Right ventricle myocardium inferior (tissue), 1 donor: Measurements from ENCODE around the gene PLB1. TPM values are rescaled to one million over a fixed set of nuclear protein-coding genes. Genes with fewer than 3 reads are reported as not detected.

ENCODE experiments used
- ATAC-seq: fragments of 200-7000 bp; cut with Tn5 transposase; one replicate; pipeline ENCODE4 v1.9.1; 2020; ENCODE audit warnings: mild to moderate bottlenecking, moderate library complexity
- DNase-seq: peaks from one replicate; pipeline ENCODE4 v3.0.0; 2021; ENCODE audit errors: missing footprints
- intact Hi-C: fragments of 100-400 bp; cut with DNase I; formaldehyde crosslinking; loops from one replicate; pipeline ENCODE4 v1.11.0; 2022
- long read RNA-seq: library from polyadenylated mRNA; unstranded; transcript quantifications from one replicate; pipeline ENCODE4 v2.0.0, GENCODE V29; 2021
- total RNA-seq: library from RNA; stranded (reverse); fragmentation: NEBNext Ultra II Directional; extraction: Animal tissue kit (Norgen Biotek cat#: 25700); gene quantifications from one replicate; pipeline ENCODE4 v1.2.1, GENCODE V29; 2021
- donor health status: DM: no; HTN: yes; CAD: no; lungs with severe emphysema.

Gene PLB1
- 3.0 TPM for total RNA-seq
- long read RNA-seq, partial matches to known transcripts, result 0 of 2 reads
- long read RNA-seq, other reads (novel, unspliced or antisense), result 2 of 2 reads

GRCh38 chr2:28495551-28496250 is at the start of gene PLB1:
TSS of gene PLB1 (plus strand) at chr2:28496060. CDS start at chr2:28496115, 55 bp downstream.
- no peak for ATAC-seq
- intact Hi-C loops, result no loop called here
- no peak for DNase-seq

GRCh38 chr2:28446531-28446930 is 49.3 kb upstream of the PLB1 start:
- intact Hi-C loops, result no loop called here
- ATAC-seq (no peak), DNase-seq (no peak)

- DNase-seq, result no peak
- ATAC-seq, result no peak
- intact Hi-C loops, result no loop called here
These were observed 48.8 kb upstream of the PLB1 start for GRCh38 chr2:28447086-28447485.

GRCh38 chr2:28447943-28448792 is 47.7 kb upstream of the PLB1 start:
- ATAC-seq, result peak; percentile 23
- intact Hi-C loops, result no loop called here

GRCh38 chr2:28448793-28449100 is 47.1 kb upstream of the PLB1 start:
- intact Hi-C loops, result no loop called here
- DNase-seq (no peak), ATAC-seq (no peak)

More at GRCh38 chr2:28447943-28448792, 47.7 kb upstream of the PLB1 start:
- DNase-seq, result no peak

GRCh38 chr2:28449126-28449487 is 46.8 kb upstream of the PLB1 start:
- intact Hi-C loops, result no loop called here
- no peak for ATAC-seq

GRCh38 chr2:28449488-28450395 is 46.1 kb upstream of the PLB1 start:
- ATAC-seq (no peak), DNase-seq (peak; percentile 39)
- intact Hi-C loops, result loop anchor here (5.0 kb wide), 1 partner anchor 697 kb away; no protein-coding TSS in a partner anchor

More at GRCh38 chr2:28449126-28449487, 46.8 kb upstream of the PLB1 start:
- no peak for DNase-seq

GRCh38 chr2:28450901-28451565 is 44.8 kb upstream of the PLB1 start:
- DNase-seq, result peak; percentile 40
- ATAC-seq, result no peak
- intact Hi-C loops, result loop anchor here (5.0 kb wide), 1 partner anchor 699 kb away; no protein-coding TSS in a partner anchor

GRCh38 chr2:28451793-28452533 is 43.9 kb upstream of the PLB1 start:
- DNase-seq (no peak), ATAC-seq (no peak)
- intact Hi-C loops, result loop anchor here (5.0 kb wide), 1 partner anchor 700 kb away; no protein-coding TSS in a partner anchor

GRCh38 chr2:28452534-28453081 is 43.3 kb upstream of the PLB1 start:
- peak; percentile 91 for DNase-seq
- peak; percentile 83 for ATAC-seq
- intact Hi-C loops, result loop anchor here (1.0 to 5.0 kb wide), 2 partner anchors 700 to 749 kb away; no protein-coding TSS in a partner anchor

GRCh38 chr2:28453396-28453795 is 42.5 kb upstream of the PLB1 start:
- no peak for DNase-seq
- no peak for ATAC-seq
- intact Hi-C loops, result loop anchor here (1.0 to 5.0 kb wide), 2 partner anchors 701 to 750 kb away; no protein-coding TSS in a partner anchor

GRCh38 chr2:28454016-28454930 is 41.6 kb upstream of the PLB1 start:
- ATAC-seq (no peak), DNase-seq (no peak)
- intact Hi-C loops, result loop anchor here (5.0 kb wide), 1 partner anchor 702 kb away; no protein-coding TSS in a partner anchor

- intact Hi-C loops, result no loop called here
- DNase-seq, result no peak
- ATAC-seq, result no peak
These were observed 38.6 kb upstream of the PLB1 start for GRCh38 chr2:28457237-28457636.

GRCh38 chr2:28461056-28461455 is 34.8 kb upstream of the PLB1 start:
- DNase-seq (no peak), ATAC-seq (no peak)
- intact Hi-C loops, result no loop called here

- intact Hi-C loops, result no loop called here
- ATAC-seq, result no peak
- no peak for DNase-seq
These were observed 33.7 kb upstream of the PLB1 start for GRCh38 chr2:28462122-28462521.

- intact Hi-C loops, result no loop called here
- ATAC-seq (no peak), DNase-seq (no peak)
These were observed 32.5 kb upstream of the PLB1 start for GRCh38 chr2:28463211-28463816.
